ENCODE results near the gene COL4A2. TPM values are rescaled to one million over a fixed set of nuclear protein-coding genes. Genes with fewer than 3 reads are reported as not detected.
"Not testable (repeated sequence)": the region's sequence is repeated elsewhere in the genome, so short reads cannot be mapped to it uniquely, and the experiment has no call there.

Gene COL4A2
- total and polyA plus RNA-seq, 4 donors: 8.0 to 45.2 (median 40.3) TPM

GRCh38 chr13:110496281-110496680 is 189.2 kb downstream of the COL4A2 start (continued):
- no peak for TF ChIP-seq ATF3 (IDR thresholded peaks at IDR 0.05)
- no peak for TF ChIP-seq SP1 (IDR thresholded peaks at IDR 0.05)
- TF ChIP-seq HNF4A (conservative IDR thresholded peaks at IDR 0.05): no peak
- TF ChIP-seq MAX (IDR thresholded peaks at IDR 0.05): no peak
- TF ChIP-seq GABPA (IDR thresholded peaks at IDR 0.05 in 1 of 2, conservative IDR thresholded peaks at IDR 0.05 in 1 of 2): no peak

GRCh38 chr13:110497003-110497402 is 189.9 kb downstream of the COL4A2 start:
- Histone ChIP-seq H3K27me3 (ENCODE audit: control insufficient read depth in 4 of 4, insufficient read depth in 4 of 4, low read length in 3 of 4) (no peaks in the 10 kb centered on the region), H3K9ac (ENCODE audit: low read depth in 1 of 2, low read length in 2 of 2) (no peak overlapping the region), H3K27ac (ENCODE audit: low read depth in 1 of 2, low read length in 2 of 2) (no peak overlapping the region), H3K36me3 (ENCODE audit: control insufficient read depth in 4 of 4, insufficient read depth in 3 of 4, low read depth in 1 of 4, low read length in 3 of 4) (peaks cover 0 to 3% (median 0%) of the 10 kb centered on the region in 4 donors), H3K4me3 (ENCODE audit: low read depth in 1 of 3, low read length in 3 of 3) (no peak overlapping the region), H3K9me3 (ENCODE audit: control insufficient read depth in 4 of 4, low read length in 3 of 4) (peaks cover 0 to 3% (median 0%) of the 10 kb centered on the region in 4 donors), H3K4me1 (ENCODE audit: control insufficient read depth in 4 of 4, insufficient read depth in 4 of 4, low read length in 3 of 4) (peaks cover 0 to 8% (median 4%) of the 10 kb centered on the region in 4 donors)
- 53% methylated on average over 2 of the region's 2 CpGs for WGBS
- TF ChIP-seq HNF4A (conservative IDR thresholded peaks at IDR 0.05): peak in 1 of 2 donors; percentile 42
- TF ChIP-seq RXRA (IDR thresholded peaks at IDR 0.05): peak; percentile 17 to 55
- TF ChIP-seq RAD21 (IDR thresholded peaks at IDR 0.05): no peak
- DNase-seq (ENCODE audit: low spot score): no peak

DNA sequence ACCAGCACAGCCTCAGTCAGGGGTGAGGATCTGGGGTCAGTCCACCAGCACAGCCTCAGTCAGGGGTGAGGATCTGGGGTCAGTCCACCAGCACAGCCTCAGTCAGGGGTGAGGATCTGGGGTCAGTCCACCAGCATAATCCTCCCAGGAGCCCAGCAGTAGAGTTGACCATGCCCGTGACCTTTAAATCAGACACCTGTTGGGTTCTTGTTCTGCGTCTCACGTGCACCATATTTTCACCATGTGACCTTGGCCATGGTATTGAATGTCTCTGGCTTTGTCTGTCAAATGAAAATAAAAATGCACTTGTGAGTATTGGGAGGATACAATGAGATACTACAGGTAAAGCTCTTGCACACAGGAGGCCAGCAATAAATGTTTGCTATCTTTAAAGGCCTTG is 190.8 kb downstream of the COL4A2 start:
- not testable (repeated sequence) for H3K9me3 ChIP-seq (ENCODE audit: control insufficient read depth in 4 of 4, low read length in 3 of 4); DNase-seq (ENCODE audit: low spot score); H3K27me3 ChIP-seq (ENCODE audit: control insufficient read depth in 4 of 4, insufficient read depth in 4 of 4, low read length in 3 of 4); H3K4me3 ChIP-seq (ENCODE audit: low read depth in 1 of 3, low read length in 3 of 3); H3K9ac ChIP-seq (ENCODE audit: low read depth in 1 of 2, low read length in 2 of 2); H3K36me3 ChIP-seq (ENCODE audit: control insufficient read depth in 4 of 4, insufficient read depth in 3 of 4, low read depth in 1 of 4, low read length in 3 of 4); H3K4me1 ChIP-seq (ENCODE audit: control insufficient read depth in 4 of 4, insufficient read depth in 4 of 4, low read length in 3 of 4); H3K27ac ChIP-seq (ENCODE audit: low read depth in 1 of 2, low read length in 2 of 2)
- 99% methylated on average over 3 of the region's 3 CpGs for WGBS

- 88% methylated on average over 5 of the region's 5 CpGs for WGBS
- Histone ChIP-seq H3K36me3 (ENCODE audit: control insufficient read depth in 4 of 4, insufficient read depth in 3 of 4, low read depth in 1 of 4, low read length in 3 of 4) (no peaks in the 10 kb centered on the region), H3K27ac (ENCODE audit: low read depth in 1 of 2, low read length in 2 of 2) (no peak overlapping the region), H3K4me1 (ENCODE audit: control insufficient read depth in 4 of 4, insufficient read depth in 4 of 4, low read length in 3 of 4) (peaks cover 0 to 8% (median 4%) of the 10 kb centered on the region in 4 donors), H3K27me3 (ENCODE audit: control insufficient read depth in 4 of 4, insufficient read depth in 4 of 4, low read length in 3 of 4) (no peaks in the 10 kb centered on the region), H3K9ac (ENCODE audit: low read depth in 1 of 2, low read length in 2 of 2) (no peak overlapping the region), H3K4me3 (ENCODE audit: low read depth in 1 of 3, low read length in 3 of 3) (no peak overlapping the region), H3K9me3 (ENCODE audit: control insufficient read depth in 4 of 4, low read length in 3 of 4) (peaks cover 0 to 3% (median 0%) of the 10 kb centered on the region in 4 donors)
- no peak for TF ChIP-seq MAX (IDR thresholded peaks at IDR 0.05)
- TF ChIP-seq NR2F2 (IDR thresholded peaks at IDR 0.05): no peak
- TF ChIP-seq CTCF (IDR thresholded peaks at IDR 0.05; ENCODE audit: low read depth, low read length, missing input control): no peak
- no peak for TF ChIP-seq GABPA (IDR thresholded peaks at IDR 0.05 in 1 of 2, conservative IDR thresholded peaks at IDR 0.05 in 1 of 2)
- no peak for TF ChIP-seq RAD21 (IDR thresholded peaks at IDR 0.05)
- no peak for TF ChIP-seq RXRA (IDR thresholded peaks at IDR 0.05)
- TF ChIP-seq JUND (IDR thresholded peaks at IDR 0.05): no peak
- TF ChIP-seq, protein P1, sequence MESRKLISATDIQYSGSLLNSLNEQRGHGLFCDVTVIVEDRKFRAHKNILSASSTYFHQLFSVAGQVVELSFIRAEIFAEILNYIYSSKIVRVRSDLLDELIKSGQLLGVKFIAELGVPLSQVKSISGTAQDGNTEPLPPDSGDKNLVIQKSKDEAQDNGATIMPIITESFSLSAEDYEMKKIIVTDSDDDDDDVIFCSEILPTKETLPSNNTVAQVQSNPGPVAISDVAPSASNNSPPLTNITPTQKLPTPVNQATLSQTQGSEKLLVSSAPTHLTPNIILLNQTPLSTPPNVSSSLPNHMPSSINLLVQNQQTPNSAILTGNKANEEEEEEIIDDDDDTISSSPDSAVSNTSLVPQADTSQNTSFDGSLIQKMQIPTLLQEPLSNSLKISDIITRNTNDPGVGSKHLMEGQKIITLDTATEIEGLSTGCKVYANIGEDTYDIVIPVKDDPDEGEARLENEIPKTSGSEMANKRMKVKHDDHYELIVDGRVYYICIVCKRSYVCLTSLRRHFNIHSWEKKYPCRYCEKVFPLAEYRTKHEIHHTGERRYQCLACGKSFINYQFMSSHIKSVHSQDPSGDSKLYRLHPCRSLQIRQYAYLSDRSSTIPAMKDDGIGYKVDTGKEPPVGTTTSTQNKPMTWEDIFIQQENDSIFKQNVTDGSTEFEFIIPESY (IDR thresholded peaks at IDR 0.05): no peak
- DNase-seq (ENCODE audit: low spot score): no peak
Measured at GRCh38 chr13:110498327-110498726, 191.2 kb downstream of the COL4A2 start.

All from liver (tissue), 9 donors.